ENCODE measurements around the gene CCNB1. TPM values are rescaled to one million over a fixed set of nuclear protein-coding genes. Genes with fewer than 3 reads are reported as not detected.

The CCNB1 gene
- total RNA-seq, 2 experiments from 2014 or later: 1.4 to 1.5 TPM

DNA sequence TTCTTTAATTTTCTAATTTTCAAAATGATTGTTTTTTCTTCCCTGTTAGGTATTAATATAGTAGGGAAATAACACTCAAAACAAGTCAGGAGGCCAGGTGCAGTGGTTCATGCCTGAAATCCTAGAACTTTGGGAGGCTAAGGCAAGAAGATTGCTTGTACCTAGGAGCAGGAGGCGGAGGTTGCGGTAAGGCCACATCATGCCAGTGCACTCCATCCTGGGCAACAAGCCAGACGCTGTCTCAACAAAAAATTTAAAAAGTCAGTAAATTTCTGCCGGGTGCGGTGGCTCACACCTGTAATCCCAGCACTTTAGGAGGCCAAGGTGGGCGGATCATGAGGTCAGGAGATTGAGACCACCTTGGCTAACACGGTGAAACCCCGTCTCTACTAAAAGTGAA lies 57.6 kb downstream of the CCNB1 start:
- H3K9me3 Mint-ChIP-seq: no peaks in the 10 kb centered on the region
- H3K27me3 Mint-ChIP-seq: no peaks in the 10 kb centered on the region
- H3K36me3 Mint-ChIP-seq (ENCODE audit: low read depth): peaks cover 33% of the 10 kb centered on the region
- H3K27me3 ChIP-seq (ENCODE audit: control insufficient read depth in 1 of 2, insufficient read depth in 2 of 2, low read length in 2 of 2): no peaks in the 10 kb centered on the region
- no peaks in the 10 kb centered on the region for H3K4me1 ChIP-seq (ENCODE audit: insufficient read depth, low read length)
- H3K27ac ChIP-seq (ENCODE audit: low read depth in 1 of 2, low read length in 2 of 2): no peak overlapping the region
- no peak for ATAC-seq (ENCODE audit: poor library complexity)
- intact Hi-C loops (cut with DNase I, micrococcal nuclease): no loop called here
- CTCF ChIA-PET: no interaction called here
- no peak overlapping the region for H3K27ac Mint-ChIP-seq
- no peak for DNase-seq
- POLR2A ChIA-PET: no interaction called here
- TF ChIP-seq, protein P1, sequence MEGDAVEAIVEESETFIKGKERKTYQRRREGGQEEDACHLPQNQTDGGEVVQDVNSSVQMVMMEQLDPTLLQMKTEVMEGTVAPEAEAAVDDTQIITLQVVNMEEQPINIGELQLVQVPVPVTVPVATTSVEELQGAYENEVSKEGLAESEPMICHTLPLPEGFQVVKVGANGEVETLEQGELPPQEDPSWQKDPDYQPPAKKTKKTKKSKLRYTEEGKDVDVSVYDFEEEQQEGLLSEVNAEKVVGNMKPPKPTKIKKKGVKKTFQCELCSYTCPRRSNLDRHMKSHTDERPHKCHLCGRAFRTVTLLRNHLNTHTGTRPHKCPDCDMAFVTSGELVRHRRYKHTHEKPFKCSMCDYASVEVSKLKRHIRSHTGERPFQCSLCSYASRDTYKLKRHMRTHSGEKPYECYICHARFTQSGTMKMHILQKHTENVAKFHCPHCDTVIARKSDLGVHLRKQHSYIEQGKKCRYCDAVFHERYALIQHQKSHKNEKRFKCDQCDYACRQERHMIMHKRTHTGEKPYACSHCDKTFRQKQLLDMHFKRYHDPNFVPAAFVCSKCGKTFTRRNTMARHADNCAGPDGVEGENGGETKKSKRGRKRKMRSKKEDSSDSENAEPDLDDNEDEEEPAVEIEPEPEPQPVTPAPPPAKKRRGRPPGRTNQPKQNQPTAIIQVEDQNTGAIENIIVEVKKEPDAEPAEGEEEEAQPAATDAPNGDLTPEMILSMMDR (IDR thresholded peaks at IDR 0.05): no peak
- peaks cover 0 to 3% of the 10 kb centered on the region in 2 experiments for H3K9me3 ChIP-seq (ENCODE audit: control insufficient read depth in 1 of 2, insufficient read depth in 1 of 2, low read length in 2 of 2)
- peaks cover 23% of the 10 kb centered on the region for H3K36me3 ChIP-seq (ENCODE audit: insufficient read depth, low read length)
- no peak overlapping the region for H3K4me3 Mint-ChIP-seq
- H3K4me1 Mint-ChIP-seq (ENCODE audit: low read depth): peaks cover 6% of the 10 kb centered on the region
- no peak overlapping the region for H3K4me3 ChIP-seq (ENCODE audit: low read length)

DNA sequence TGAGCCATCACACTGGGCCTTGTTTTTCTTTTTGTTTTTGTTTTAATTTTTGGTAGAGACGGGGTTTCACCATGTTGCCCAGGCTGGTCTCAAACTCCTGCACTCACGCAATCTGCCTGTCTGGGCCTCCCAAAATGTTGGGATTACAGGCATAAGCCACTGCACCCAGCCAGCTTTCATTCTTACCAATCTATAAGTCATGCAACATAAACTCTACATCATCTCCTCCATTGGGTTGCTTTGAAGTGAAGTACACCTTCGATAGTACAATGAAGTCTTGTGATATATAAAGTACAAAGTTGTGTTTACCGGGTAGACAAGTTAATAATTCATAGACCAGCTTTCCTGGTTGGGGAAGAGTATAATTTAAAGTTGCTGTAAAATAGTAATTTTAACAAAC lies 58.9 kb downstream of the CCNB1 start:
- ChIA-PET CTCF (interaction anchor here (0.7 kb wide), 1 partner anchor 953 kb away, joined by 3 read pairs; no protein-coding TSS in a partner anchor), POLR2A (no interaction called here)
- H3K4me3 Mint-ChIP-seq: no peak overlapping the region
- DNase-seq: no peak
- H3K27ac Mint-ChIP-seq: no peak overlapping the region
- ATAC-seq (ENCODE audit: poor library complexity): no peak
- Histone ChIP-seq H3K27ac (ENCODE audit: low read depth in 1 of 2, low read length in 2 of 2) (no peak overlapping the region), H3K4me3 (ENCODE audit: low read length) (no peak overlapping the region), H3K4me1 (ENCODE audit: insufficient read depth, low read length) (no peaks in the 10 kb centered on the region), H3K9me3 (ENCODE audit: control insufficient read depth in 1 of 2, insufficient read depth in 1 of 2, low read length in 2 of 2) (no peaks in the 10 kb centered on the region), H3K27me3 (ENCODE audit: control insufficient read depth in 1 of 2, insufficient read depth in 2 of 2, low read length in 2 of 2) (no peaks in the 10 kb centered on the region), H3K36me3 (ENCODE audit: insufficient read depth, low read length) (peaks cover 23% of the 10 kb centered on the region)
- peaks cover 41% of the 10 kb centered on the region for H3K36me3 Mint-ChIP-seq (ENCODE audit: low read depth)
- H3K9me3 Mint-ChIP-seq: no peaks in the 10 kb centered on the region
- no peaks in the 10 kb centered on the region for H3K27me3 Mint-ChIP-seq
- intact Hi-C loops (cut with DNase I, micrococcal nuclease): no loop called here
- TF ChIP-seq, protein P1 (IDR thresholded peaks at IDR 0.05): no peak
- H3K4me1 Mint-ChIP-seq (ENCODE audit: low read depth): peaks cover 6% of the 10 kb centered on the region

Other genes with a start within 250 kb of the CCNB1 start
- 10 to 100 TPM; 16.9 to 17.2 TPM for gene SLC30A5, start 73.1 kb upstream of the CCNB1 start, total RNA-seq
- 1 to 10 TPM; 4.0 to 5.6 TPM for gene CENPH, start 22.4 kb downstream of the CCNB1 start, total RNA-seq
- gene CDK7, start 67.7 kb downstream of the CCNB1 start, total RNA-seq: 10 to 100 TPM; 30.1 to 33.0 TPM
- 1 to 10 TPM; 5.6 to 6.4 TPM for gene CCDC125, start 165.7 kb downstream of the CCNB1 start, total RNA-seq
- gene AK6, start 202.4 kb downstream of the CCNB1 start, total RNA-seq: 10 to 100 TPM in 1 of 2 experiments, 1 to 10 TPM in 1; 8.2 to 10.6 TPM
- gene TAF9, start 202.4 kb downstream of the CCNB1 start, total RNA-seq: 10 to 100 TPM; 53.8 to 54.2 TPM
- gene RAD17, start 202.7 kb downstream of the CCNB1 start, total RNA-seq: 10 to 100 TPM; 15.7 to 19.1 TPM
- under 1 TPM; 0.14 to 0.19 TPM for gene MARVELD2, start 248.0 kb downstream of the CCNB1 start, total RNA-seq

Data from CD4-positive, alpha-beta T cell (primary cell).